HG02938 (cell line): ENCODE results near the gene PSG7.
"Not testable (repeated sequence)": the region's sequence is repeated elsewhere in the genome, so short reads cannot be mapped to it uniquely, and the experiment has no call there.

Experiments used
- ATAC-seq: cut with Tn5 transposase; IDR thresholded peaks from one replicate; pipeline ENCODE4 v1.9.1; 2021; ENCODE audit warnings: mild to moderate bottlenecking, moderate library complexity; ENCODE audit not compliant: unreplicated experiment

PSG7 gene

DNA sequence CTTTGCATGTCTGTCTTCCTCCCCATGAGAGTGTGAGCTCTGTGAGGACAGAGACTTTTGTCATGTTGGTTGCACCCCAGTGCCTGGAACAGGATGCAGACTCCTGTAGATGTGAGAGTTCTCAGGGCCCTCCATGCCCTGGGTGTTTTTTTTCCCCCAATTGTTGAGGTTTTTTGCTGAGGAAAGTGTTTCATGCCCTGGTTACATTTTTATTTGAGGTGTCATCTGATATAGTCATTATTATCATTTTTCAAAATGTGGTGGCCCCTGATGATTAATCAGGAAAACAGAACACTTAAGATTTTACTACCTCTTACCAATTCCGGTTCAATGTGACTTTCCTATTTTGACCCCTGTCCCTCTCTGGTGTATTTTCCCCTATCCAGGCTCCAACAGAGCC lies 20.1 kb downstream of the PSG7 start:
- not testable (repeated sequence) for ATAC-seq

DNA sequence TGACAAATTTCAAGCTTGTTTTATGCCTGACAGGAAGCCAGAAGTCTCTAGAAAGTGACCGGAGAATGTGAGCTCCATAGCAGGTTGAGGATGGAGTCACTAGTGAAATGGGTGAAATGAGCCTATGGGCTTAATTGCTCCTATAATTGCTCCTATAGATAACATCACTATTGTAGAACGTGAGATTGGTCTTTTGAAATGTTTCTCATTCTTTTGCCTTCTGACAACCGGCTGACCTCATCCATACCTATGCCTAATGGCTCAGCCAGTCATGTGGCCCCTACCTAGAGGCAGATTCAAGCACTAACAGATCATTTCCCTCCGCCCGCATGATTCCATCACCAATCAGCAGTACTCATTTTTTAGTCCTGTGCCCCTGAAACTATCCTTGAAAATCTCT lies 23.5 kb downstream of the PSG7 start:
- ATAC-seq, result not testable (repeated sequence)

DNA sequence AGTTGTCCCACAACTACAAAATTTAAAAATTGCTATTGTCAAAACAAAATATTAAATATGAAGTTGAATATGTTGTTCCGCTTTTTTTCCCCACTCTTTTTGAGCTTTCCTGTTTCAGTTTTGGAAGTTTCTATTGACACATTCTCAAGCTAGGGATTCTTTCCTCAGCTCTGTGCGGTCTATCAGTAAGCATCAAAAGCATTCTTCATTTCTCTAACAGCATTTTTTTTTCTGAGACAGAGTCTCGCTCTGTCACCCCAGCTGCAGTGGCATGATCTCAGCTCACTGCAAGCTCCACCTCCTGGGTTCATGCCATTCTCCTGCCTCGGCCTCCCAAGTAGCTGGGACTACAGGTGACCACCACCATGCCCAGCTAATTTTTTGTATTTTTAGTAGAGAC lies 24.1 kb downstream of the PSG7 start:
- ATAC-seq, result not testable (repeated sequence)

DNA sequence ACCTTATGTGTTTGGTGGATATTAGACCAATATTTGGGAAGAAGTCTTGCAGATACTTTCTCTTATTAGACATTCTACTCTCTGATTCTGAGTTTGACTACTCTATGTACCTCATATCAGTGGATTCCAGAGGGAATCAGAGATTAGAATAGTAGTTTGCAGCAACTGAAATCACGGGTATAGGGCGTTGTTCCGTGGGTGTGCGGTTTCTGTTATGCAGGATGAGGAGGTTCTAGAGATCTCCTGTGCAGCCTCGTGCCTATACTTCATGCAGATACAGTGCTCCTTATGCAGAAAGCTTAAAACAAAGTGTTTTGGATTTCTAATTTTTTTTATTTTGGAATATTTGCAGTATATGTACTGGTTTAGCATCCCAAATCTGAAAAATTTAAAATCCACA lies 25.3 kb downstream of the PSG7 start:
- ATAC-seq, result not testable (repeated sequence)

DNA sequence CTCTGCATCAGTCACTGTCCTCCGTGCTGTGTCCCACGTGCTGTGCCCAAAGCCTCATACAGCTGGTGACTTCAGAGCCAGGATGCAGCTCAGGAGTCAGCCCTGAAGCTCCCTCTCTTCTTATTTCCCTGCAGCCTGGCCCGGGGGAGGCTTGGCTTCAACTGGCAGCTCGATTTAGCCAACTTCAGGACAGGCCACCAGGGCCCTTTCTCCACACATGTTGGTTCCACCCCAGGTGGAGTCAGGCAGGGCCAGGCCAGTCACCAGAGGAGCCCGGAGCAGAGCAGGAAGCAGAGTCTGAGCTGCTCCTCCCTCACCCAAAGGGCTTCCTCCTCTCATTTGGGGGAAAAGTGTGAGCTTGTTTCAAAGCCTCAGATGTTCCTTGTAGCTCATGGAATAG lies 30.8 kb downstream of the PSG7 start:
- not testable (repeated sequence) for ATAC-seq

DNA sequence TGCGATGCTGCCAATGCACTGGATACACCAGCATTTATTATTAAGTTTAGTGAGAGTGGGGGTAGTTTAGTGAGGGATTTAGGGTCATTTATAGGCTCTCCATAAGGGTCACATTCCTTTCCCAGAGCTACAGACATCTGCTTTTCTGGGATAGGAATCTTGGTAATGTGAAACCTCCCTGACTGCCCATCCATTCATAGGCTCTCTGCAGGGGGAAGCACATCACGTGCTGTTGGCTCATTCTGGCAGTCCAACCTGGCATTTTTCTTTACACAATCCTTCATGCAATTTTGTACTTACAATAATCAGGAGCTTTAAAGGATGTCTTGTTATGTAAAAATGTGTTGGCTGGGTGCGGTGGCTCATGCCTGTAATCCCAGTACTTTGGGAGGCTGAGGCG lies 36.4 kb downstream of the PSG7 start:
- ATAC-seq, result not testable (repeated sequence)

DNA sequence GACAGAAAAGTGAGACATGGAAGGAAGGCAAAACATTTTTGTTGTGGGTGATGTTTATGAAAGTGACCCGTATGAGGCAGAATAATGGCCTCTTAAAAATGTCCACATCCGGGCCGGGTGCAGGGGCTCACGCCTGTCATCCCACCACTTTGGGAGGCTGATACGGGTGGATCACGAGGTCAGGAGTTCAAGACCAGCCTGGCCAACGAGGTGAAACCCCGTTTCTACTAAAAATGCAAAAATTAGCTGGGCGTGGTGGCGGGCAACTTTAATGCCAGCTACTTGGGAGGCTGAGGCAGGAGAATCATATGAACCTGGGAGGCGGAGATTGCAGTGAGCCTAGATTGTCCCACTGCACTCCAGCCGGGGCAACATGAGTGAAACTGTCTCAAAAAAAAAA lies 37.3 kb downstream of the PSG7 start:
- not testable (repeated sequence) for ATAC-seq

DNA sequence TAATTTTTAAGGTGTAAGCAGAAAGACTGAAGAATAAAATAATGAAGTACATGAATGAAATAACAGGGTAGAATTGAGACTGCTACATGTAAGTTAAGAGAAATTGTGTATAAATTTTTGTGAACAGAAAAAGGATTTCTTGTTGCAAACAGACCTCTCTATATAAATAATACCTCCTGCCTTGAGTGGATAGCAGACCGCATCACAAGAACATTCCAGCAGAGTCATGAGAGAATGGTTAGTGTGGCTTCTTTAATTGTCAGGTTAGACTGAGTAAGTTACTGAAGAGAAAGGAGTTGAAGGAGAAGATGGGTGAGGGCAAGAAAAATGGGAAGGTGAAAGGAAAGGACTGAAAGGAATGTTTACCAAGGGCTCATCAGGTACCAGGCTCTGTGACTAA lies 37.9 kb downstream of the PSG7 start:
- not testable (repeated sequence) for ATAC-seq

DNA sequence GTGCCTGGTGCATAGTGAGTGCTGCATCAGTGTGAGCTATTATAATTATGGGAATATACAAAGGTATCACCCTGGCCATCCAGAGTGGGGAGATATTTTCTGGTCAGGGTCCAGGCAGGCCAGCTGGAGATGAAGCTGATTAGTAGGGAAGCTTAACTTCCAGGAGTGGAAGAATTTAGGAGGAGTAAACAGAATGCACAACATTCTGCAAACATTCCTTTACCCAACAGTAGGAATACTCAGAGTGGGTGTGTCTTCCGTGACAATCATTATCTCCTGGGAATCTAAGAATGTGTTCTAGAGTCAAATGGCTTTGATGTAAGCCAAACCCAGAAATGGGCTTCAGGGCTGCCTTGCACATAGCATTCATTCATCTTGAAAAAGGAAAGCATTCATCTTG lies 38.4 kb downstream of the PSG7 start:
- ATAC-seq, result not testable (repeated sequence)

DNA sequence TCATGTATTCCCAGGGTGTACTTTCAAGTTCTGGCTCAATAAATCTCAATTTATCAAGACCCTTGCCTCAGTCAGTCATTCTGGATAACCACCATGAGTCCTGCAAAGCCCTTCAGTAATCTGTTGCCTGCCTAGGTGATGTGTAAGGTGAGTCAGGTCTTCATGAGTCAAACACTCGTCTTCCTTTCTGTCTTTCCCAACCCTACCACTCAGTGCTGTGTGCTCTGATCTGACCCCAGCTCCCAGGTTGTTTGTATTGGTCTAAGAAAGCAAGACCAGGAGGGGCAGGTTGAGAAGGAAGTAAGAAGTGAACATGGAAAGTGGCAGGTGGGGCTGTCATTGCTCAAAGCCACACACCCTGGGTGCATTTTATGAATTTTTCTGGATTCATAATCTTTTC lies 39.3 kb downstream of the PSG7 start:
- not testable (repeated sequence) for ATAC-seq

DNA sequence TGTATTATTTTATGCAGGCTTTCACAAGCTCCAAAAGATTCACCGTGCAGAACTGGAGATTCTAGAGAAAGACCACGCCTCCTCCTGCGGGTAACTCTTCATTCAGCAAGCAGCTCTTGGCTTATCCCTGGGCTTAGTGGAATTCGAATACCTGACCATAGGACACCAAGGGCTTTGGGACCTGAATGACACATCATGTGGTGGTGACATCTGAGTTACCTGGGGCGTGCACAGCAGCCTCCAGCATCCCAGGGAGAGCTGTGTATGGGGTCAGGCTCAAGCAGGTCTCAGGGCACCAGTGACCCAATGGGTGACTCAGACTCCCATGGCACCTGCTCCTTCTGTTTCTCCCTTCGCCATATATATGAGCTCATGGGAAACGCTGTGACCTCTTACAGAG lies 46.6 kb downstream of the PSG7 start:
- ATAC-seq, result not testable (repeated sequence)

DNA sequence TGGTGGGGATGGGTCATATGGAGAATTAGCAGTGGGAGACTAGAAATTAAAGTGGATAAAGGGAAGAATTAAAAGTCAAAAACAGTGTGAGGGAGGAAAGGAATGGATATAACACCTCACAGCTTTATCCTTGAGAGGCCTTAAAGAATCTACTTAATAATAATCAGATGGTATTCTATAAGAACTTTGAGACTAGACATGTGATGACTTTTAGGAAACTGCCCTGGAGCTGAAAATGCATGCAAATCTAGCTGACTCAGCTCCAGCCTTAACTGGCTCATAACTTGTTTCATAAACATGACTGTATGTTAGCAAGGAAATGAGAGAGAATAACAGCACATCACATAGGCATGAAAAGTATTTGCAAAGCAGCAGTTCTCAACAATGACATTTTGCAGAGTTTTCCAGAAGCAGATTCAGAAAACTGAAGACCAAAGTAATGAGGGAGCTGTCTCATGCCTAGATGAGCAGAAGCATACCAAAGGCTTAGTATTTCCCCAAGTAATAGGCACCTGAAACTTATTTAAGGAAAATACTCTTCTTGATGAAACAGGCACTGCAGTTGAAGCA lies 49.0 kb downstream of the PSG7 start:
- ATAC-seq, result not testable (repeated sequence)

DNA sequence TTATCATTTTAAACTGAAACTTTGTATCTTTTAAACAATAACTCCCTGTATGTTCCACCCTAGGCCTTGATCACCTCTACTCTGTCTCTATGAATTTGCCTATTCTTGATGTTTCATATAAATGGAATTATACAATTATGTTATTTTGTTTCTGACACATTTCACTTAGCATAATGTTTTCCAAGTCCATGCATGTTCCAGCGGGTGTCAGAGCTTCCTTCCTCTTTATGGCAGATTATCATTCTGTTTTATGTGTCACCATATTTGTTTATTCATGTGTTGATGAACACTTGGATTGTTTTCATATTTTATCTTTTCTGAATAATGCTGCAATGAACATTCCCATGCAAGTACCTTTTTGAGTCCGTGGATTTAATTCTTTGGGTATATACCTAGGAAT lies 54.3 kb downstream of the PSG7 start:
- ATAC-seq, result not testable (repeated sequence)

DNA sequence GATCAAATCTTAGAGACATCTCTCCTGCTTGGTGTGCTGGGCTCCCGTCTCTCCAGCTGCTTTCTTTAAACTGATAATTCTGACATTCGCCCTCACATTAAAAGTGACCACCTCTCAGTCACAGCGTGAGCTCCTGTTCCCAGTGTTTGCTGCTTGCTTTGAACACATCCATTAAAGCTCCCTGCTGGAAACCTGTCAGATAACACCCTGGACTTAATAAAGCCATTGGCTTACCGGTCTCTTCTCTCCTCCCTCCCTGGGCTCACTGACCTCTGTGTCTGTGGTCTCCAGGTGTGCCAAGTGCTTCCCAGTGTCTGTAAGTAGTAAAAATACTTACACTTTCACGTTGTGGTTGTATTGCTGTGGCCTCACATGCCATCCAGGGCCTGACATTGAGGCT lies 55.0 kb downstream of the PSG7 start:
- not testable (repeated sequence) for ATAC-seq

DNA sequence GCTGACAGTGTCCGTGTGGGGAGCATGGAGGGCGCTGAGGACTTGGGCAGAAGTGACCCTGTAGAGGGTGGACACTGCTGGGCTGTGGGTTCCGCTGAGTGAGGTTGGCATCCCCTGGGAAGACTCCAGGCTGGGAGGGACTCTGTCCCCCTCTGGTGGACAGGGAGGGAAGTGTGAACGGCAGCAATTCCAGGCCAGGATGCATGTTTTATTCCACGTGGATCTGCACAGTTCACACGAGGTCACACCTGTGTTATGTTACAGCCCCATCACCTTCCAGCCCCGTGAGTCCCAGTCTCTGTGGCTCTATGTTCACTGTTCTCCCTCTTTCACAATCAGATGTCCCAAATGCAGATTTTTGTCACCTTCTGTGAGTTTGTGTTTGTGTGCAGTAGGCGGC lies 55.7 kb downstream of the PSG7 start:
- ATAC-seq, result not testable (repeated sequence)

DNA sequence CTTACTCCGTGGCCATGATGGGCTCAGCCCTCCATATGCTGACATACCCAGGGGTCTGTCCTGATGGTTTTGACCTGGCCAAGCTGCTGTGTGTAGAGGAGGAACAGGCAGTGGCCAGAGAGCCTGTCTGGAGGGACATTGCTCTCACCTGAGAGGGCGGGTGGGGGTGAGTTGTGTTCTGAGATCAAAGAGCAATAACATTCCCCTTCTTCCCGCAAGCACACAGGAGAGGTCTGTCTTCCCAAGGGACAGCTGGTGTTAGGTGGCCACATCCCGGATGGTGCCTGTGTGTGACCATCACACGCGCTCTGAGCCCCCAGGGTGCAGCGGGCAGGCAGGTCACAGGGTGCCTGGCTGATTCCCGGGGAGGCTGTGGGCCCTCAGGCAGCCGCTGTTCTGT lies 56.4 kb downstream of the PSG7 start:
- not testable (repeated sequence) for ATAC-seq

DNA sequence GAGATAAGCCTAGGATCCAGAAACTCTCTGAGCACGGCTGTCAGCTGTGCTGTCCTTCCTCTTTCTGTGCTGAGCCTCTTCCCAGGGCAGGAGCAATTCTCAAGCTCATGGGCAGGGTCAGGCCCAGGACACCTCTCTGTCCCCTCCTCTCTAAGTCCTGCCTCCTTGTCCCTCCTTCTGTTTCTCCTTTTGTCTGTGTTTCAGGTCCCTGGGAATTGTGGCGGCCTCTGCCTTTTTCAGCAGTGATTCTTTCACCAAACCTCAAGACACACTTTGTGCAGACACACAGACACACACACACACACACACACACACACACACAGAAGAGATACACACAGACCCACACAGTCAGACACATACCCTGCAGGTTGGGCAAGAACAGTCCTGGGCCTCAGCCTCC lies 57.4 kb downstream of the PSG7 start, which contains the start of gene PSG1:
TSS of gene PSG1 (minus strand) at position 101 of the 400 bp plus-strand sequence. CDS start 132 bp downstream, outside the sequence.
- ATAC-seq, result no peak

DNA sequence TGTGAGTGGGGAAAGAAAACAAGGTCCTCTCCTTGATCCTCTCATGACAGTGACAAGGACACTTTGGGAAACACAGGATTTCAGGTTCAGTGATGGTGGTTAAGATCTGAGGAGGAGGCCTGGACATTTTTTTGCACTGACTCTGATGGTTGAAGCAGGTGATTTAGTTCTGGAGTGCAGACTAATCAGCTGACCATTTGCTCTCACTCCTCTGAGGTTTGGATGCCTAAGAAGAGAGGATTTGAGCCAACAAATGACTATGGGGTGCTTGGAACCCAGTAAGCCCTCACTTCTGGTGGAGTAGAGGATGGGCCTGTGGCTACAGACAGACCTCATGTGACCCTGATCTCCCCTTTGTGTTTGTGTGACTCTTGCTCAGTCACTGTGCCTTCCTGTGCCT lies 60.4 kb downstream of the PSG7 start:
- not testable (repeated sequence) for ATAC-seq

DNA sequence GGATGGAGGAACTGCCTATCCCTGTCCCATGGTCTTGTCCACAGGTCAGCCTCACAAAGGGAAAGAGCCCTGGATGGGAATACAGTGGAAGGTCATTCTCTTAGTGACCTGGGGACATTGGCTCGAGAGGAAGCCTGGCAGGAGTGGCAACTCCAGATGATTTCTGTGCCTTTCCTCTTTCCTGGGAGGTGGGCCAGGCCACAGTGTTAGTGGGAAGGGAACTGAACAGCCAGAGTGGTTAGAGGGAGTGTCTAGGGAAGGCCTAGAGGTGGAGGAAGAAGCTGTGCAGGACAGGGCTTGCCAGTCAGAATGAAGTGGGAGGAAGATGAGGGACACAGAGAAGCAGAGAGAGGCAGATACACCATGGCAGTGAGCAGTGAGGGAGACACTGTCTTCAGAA lies 61.1 kb downstream of the PSG7 start:
- not testable (repeated sequence) for ATAC-seq

DNA sequence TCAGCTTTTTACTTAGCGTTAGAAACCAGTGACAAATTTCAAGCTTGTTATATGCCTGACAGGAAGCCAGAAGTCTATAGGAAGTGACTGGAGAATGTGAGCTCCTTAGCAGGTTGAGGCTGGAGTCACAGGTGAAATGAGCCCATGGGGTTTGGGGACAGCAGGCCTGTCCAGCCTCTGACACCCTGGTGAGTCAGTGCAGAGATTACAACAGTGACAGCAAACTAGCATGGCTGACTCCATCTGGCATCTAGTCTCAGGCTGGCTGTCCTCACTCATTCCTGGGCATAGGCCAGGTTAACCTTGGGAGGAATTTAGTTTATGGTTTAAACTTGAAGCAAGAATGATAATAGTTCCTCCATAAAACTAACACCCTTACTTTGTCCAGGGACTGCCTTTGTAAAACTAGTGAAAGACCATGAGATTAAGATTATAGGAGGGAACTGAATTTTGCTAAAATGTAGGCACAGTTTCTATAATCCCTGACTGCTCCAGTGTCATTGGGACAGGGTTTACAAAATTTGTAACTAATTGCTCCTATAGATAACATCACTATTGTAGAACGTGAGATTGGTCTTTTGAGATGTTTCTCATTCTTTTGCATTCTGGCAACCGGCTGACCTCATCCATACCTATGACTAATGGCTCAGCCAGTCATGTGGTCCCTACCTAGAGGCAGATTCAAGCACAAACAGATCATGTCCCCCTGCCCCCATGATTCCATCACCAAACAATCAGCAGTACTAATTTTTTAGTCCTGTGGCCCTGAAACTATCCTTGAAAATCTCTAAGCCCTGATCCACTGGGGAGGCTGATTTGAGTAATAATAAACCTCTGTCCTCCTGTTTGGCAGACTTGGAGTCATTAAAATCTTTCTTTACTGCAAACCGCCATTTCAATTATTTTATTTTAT lies 61.9 kb downstream of the PSG7 start:
- ATAC-seq, result not testable (repeated sequence)

DNA sequence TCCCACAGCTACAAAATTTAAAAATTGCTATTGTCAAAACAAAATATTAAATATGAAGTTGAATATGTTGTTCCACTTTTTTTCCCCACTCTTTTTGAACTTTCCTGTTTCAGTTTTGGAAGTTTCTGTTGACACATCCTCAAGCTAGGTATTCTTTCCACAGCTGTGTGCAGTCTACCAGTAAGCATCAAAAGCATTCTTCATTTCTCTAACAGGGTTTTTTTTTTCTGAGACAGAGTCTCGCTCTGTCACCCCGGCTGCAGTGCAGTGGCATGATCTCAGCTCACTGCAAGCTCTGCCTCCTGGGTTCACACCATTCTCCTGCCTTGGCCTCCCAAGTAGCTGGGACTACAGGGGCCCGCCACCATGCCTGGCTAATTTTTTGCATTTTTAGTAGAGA lies 62.9 kb downstream of the PSG7 start:
- ATAC-seq, result not testable (repeated sequence)
